Measurements from ENCODE around the gene KLHL40. TPM values are rescaled to one million over a fixed set of nuclear protein-coding genes. Genes with fewer than 3 reads are reported as not detected.
A peak's percentile ranks its signal among the peaks of the same experiment; 100 is the strongest.

Gene KLHL40
- total RNA-seq, 4 donors from 2014 or later: not detected

- peak in 1 of 2 donors; percentile 65 for DNase-seq (ENCODE audit: low spot score in 2 of 2)
- 69% methylated on average over 10 of the region's 10 CpGs for WGBS
- Histone ChIP-seq H3K4me1 (no peaks in the 10 kb centered on the region), H3K27me3 (no peaks in the 10 kb centered on the region), H3K4me3 (no peak overlapping the region), H3K36me3 (no peaks in the 10 kb centered on the region), H3K27ac (no peak overlapping the region), H3K9me3 (no peaks in the 10 kb centered on the region)
- TF ChIP-seq EP300 (IDR thresholded peaks at IDR 0.05) (no peak), POLR2AphosphoS5 (IDR thresholded peaks at IDR 0.05) (no peak), POLR2A (IDR thresholded peaks at IDR 0.05) (no peak)
- TF ChIP-seq, protein P1, sequence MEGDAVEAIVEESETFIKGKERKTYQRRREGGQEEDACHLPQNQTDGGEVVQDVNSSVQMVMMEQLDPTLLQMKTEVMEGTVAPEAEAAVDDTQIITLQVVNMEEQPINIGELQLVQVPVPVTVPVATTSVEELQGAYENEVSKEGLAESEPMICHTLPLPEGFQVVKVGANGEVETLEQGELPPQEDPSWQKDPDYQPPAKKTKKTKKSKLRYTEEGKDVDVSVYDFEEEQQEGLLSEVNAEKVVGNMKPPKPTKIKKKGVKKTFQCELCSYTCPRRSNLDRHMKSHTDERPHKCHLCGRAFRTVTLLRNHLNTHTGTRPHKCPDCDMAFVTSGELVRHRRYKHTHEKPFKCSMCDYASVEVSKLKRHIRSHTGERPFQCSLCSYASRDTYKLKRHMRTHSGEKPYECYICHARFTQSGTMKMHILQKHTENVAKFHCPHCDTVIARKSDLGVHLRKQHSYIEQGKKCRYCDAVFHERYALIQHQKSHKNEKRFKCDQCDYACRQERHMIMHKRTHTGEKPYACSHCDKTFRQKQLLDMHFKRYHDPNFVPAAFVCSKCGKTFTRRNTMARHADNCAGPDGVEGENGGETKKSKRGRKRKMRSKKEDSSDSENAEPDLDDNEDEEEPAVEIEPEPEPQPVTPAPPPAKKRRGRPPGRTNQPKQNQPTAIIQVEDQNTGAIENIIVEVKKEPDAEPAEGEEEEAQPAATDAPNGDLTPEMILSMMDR (IDR thresholded peaks at IDR 0.05): no peak
Observed at GRCh38 chr3:42705962-42706585, 20.7 kb downstream of the KLHL40 start.

DNA sequence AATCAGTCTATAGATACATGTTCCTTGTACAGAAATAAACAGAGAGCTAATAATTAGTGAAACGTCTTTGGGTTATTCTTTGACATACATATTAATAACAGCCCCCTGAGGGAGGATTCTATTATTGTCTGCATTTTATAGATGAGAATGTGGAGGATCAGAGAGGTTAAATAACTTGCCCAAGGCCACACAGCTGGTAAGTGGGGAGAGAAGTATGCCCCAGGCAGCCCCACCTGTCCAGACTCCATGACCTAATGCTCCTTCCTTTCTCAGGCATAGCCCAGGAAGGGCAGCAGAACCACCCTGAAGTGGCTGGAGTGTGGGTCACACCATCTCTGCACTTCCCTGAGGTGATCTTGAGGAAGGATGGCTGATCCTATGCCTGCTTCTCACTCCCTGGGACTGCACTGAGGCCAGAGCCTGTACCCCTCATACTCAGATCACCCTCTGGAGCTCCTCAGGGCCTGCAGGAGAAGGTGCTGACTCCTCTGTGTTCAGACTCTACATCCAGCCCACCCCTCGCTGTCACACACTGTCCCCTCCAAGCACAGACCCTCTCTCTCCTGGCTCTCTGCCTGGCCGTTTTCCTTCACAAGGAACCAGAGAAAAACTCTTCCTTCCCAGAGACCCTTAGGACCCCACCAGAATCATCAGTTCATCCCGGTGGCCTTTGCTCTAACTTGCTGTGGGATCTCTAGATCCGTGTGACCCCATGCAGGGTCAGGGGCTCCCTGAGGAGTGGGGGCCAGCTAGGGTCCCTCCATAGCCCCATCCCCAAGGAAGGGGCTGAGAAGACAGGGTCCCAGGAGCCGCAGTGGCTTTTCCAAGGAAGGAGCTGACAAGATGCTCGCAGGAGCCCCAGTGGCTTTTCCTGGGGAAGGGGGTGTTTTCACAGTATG lies 21.6 kb downstream of the KLHL40 start:
- DNase-seq (ENCODE audit: low spot score in 2 of 2): peak; percentile 31 to 48
- H3K4me1 ChIP-seq: no peaks in the 10 kb centered on the region

DNA sequence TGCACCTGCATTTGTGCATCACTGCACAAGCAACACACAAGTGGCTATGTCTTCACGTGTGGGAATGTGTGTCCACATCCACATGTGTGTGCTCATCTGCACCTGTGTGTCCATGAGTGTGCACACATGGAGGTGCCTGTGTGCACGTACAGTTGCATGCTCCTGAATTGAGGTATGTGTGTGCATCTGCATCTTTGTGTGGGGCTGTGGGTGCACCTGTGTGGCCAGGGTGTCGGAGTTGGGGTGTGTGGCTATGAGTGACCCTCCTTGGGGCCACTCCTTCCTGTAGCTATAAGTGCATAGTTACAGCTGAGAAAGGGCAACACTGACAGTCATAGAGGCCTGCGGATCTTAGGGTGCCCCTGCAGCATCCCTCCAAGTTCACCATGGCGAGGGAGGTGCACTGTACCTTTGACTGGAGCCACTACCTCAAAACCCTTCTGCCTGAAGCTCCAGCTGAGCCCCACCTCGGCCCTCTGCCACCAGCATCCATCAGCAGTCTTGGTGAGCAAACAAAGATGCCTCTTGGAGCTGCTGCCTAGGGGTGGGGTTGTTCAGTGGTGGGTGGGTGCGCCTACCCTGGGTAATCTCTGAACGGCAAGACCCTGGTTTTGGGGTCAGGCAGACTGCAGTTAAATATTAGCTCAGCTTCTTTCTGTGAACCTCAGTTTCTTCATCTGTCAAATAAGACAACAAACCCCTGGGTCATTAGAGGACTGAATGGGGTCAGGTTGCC lies 22.5 kb downstream of the KLHL40 start:
- H3K27ac ChIP-seq: no peak overlapping the region
- peak in 1 of 2 donors; percentile 53 for DNase-seq (ENCODE audit: low spot score in 2 of 2)

More for the DNA sequence above, 21.6 kb downstream of the KLHL40 start:
- TF ChIP-seq EP300 (IDR thresholded peaks at IDR 0.05) (no peak), POLR2A (IDR thresholded peaks at IDR 0.05) (no peak), POLR2AphosphoS5 (IDR thresholded peaks at IDR 0.05) (no peak)
- TF ChIP-seq, protein P1 (IDR thresholded peaks at IDR 0.05): no peak
- no peak overlapping the region for H3K4me3 ChIP-seq
- no peak overlapping the region for H3K27ac ChIP-seq
- 75% methylated on average over 5 of the region's 7 CpGs for WGBS
- H3K36me3 ChIP-seq: no peaks in the 10 kb centered on the region
- no peaks in the 10 kb centered on the region for H3K27me3 ChIP-seq
- H3K9me3 ChIP-seq: no peaks in the 10 kb centered on the region

DNA sequence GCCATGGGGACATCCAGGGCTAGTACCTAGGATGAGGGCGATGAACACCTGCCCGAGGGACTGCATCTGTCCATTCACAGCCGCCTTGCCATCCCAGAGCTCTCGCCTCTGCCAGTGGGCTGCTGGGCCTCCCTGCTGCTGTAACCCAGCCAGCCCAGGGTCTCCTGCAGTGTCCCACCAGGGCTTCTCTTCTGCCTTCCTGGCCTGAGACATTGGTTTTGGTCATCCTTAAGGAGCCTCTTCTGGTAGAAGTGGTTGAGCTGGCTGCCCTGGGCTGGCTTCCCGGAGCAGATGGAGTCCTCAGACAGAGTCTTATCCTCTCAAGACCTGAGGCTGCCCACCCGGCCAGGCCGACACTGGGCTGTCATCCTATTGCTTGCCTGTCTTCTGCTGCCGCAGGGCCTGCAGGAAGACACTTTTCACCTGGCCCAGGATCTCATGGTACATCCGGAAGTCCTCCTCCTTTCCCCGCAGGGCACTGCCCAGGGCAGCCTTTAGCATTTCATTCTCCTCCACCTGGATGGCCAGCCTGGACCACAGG lies 23.3 kb downstream of the KLHL40 start:
- H3K27ac ChIP-seq: no peak overlapping the region
- no peaks in the 10 kb centered on the region for H3K9me3 ChIP-seq
- DNase-seq (ENCODE audit: low spot score in 2 of 2): peak; percentile 38 to 61
- TF ChIP-seq EP300 (IDR thresholded peaks at IDR 0.05): no peak
- H3K27me3 ChIP-seq: peaks cover 3% of the 10 kb centered on the region
- no peaks in the 10 kb centered on the region for H3K36me3 ChIP-seq
- no peaks in the 10 kb centered on the region for H3K4me1 ChIP-seq
- WGBS: 93% methylated on average over 8 of the region's 10 CpGs
- H3K4me3 ChIP-seq: no peak overlapping the region

More for the DNA sequence above, 22.5 kb downstream of the KLHL40 start:
- no peaks in the 10 kb centered on the region for H3K9me3 ChIP-seq
- H3K4me3 ChIP-seq: no peak overlapping the region
- no peaks in the 10 kb centered on the region for H3K4me1 ChIP-seq
- H3K36me3 ChIP-seq: no peaks in the 10 kb centered on the region
- no peak for TF ChIP-seq EP300 (IDR thresholded peaks at IDR 0.05)
- TF ChIP-seq, protein P1 (IDR thresholded peaks at IDR 0.05): no peak
- TF ChIP-seq POLR2A (IDR thresholded peaks at IDR 0.05): no peak
- no peak for TF ChIP-seq POLR2AphosphoS5 (IDR thresholded peaks at IDR 0.05)
- WGBS: 87% methylated on average over 4 of the region's 8 CpGs
- no peaks in the 10 kb centered on the region for H3K27me3 ChIP-seq

- H3K4me3 ChIP-seq: no peak overlapping the region
- DNase-seq (ENCODE audit: low spot score in 2 of 2): peak; percentile 32 to 53
- no peaks in the 10 kb centered on the region for H3K36me3 ChIP-seq
- H3K27me3 ChIP-seq: peaks cover 3% of the 10 kb centered on the region
- no peaks in the 10 kb centered on the region for H3K4me1 ChIP-seq
- no peak overlapping the region for H3K27ac ChIP-seq
- WGBS: 93% methylated on average over 5 of the region's 10 CpGs
- no peak for TF ChIP-seq EP300 (IDR thresholded peaks at IDR 0.05)
- no peak for TF ChIP-seq POLR2AphosphoS5 (IDR thresholded peaks at IDR 0.05)
- TF ChIP-seq, protein P1 (IDR thresholded peaks at IDR 0.05): no peak
- no peak for TF ChIP-seq POLR2A (IDR thresholded peaks at IDR 0.05)
- no peaks in the 10 kb centered on the region for H3K9me3 ChIP-seq
Observed at GRCh38 chr3:42709621-42710020, 24.3 kb downstream of the KLHL40 start.

All from suprapubic skin (tissue), 4 donors.